ENCODE results near the gene NXN.

DNA sequence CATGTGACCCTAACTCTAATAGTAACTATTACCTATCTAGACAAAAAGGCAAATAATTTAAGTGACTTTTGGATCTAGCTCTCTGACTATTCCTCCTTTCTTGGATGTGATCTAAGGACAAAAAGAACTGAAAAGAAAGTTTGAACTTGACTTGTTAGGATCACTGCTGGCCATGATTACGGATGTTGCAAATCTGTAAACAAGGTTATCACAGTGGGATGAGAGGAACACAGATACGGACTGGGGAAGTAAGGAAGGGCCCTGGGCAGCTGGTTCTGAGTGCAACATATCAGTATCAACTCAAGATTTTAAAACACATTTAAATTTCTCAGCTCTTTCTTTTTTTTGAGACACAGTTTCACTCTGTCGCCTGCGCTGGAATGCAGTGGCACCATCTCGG, 118.8 kb downstream of the NXN start:
- TF ChIP-seq, protein P1, sequence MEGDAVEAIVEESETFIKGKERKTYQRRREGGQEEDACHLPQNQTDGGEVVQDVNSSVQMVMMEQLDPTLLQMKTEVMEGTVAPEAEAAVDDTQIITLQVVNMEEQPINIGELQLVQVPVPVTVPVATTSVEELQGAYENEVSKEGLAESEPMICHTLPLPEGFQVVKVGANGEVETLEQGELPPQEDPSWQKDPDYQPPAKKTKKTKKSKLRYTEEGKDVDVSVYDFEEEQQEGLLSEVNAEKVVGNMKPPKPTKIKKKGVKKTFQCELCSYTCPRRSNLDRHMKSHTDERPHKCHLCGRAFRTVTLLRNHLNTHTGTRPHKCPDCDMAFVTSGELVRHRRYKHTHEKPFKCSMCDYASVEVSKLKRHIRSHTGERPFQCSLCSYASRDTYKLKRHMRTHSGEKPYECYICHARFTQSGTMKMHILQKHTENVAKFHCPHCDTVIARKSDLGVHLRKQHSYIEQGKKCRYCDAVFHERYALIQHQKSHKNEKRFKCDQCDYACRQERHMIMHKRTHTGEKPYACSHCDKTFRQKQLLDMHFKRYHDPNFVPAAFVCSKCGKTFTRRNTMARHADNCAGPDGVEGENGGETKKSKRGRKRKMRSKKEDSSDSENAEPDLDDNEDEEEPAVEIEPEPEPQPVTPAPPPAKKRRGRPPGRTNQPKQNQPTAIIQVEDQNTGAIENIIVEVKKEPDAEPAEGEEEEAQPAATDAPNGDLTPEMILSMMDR (IDR thresholded peaks at IDR 0.05) = no peak
- no peak for TF ChIP-seq POLR2A (IDR thresholded peaks at IDR 0.05)
